HG03025 (cell line): ENCODE data around the gene SLC12A4.
"Not testable (repeated sequence)": the region's sequence is repeated elsewhere in the genome, so short reads cannot be mapped to it uniquely, and the experiment has no call there.

Experiments used
- ATAC-seq: cut with Tn5 transposase; IDR thresholded peaks from one replicate; pipeline ENCODE4 v1.9.1; 2021; ENCODE audit warnings: mild to moderate bottlenecking, moderate library complexity; ENCODE audit not compliant: unreplicated experiment, low FRiP score

SLC12A4 gene

GRCh38 chr16:67988675-67989074 lies 20.2 kb upstream of the SLC12A4 start:
- no peak for ATAC-seq

- no peak for ATAC-seq
Observed at GRCh38 chr16:67987460-67988160, 19.2 kb upstream of the SLC12A4 start.

GRCh38 chr16:67986949-67987348 lies 18.5 kb upstream of the SLC12A4 start:
- ATAC-seq: no peak

GRCh38 chr16:67982011-67982696 lies 13.7 kb upstream of the SLC12A4 start:
- no peak for ATAC-seq

GRCh38 chr16:67979955-67980678 lies 11.7 kb upstream of the SLC12A4 start, which contains the start of gene DPEP3:
Gene DPEP3, minus strand, starts transcription at chr16:67980499. Its CDS starts 119 bp downstream, at chr16:67980380.
- no peak for ATAC-seq

- no peak for ATAC-seq
Observed at GRCh38 chr16:67977469-67978227, 9.2 kb upstream of the SLC12A4 start.

- no peak for ATAC-seq
Observed at GRCh38 chr16:67977005-67977404, 8.6 kb upstream of the SLC12A4 start.

- ATAC-seq: no peak
Observed at GRCh38 chr16:67976205-67976604, 7.8 kb upstream of the SLC12A4 start.

- no peak for ATAC-seq
Observed at GRCh38 chr16:67975321-67976105, 7.1 kb upstream of the SLC12A4 start.

GRCh38 chr16:67972285-67972684 lies 3.8 kb upstream of the SLC12A4 start:
- not testable (repeated sequence) for ATAC-seq

- ATAC-seq: no peak
Observed at GRCh38 chr16:67971111-67971510, 2.7 kb upstream of the SLC12A4 start.

GRCh38 chr16:67969254-67970039 lies 1.0 kb upstream of the SLC12A4 start:
- ATAC-seq: no peak

GRCh38 chr16:67967958-67968399 lies 458 bp downstream of the SLC12A4 start:
- peak; percentile 24 for ATAC-seq

GRCh38 chr16:67967183-67967957 lies 1.1 kb downstream of the SLC12A4 start:
- ATAC-seq: no peak

GRCh38 chr16:67966549-67967182 lies 1.8 kb downstream of the SLC12A4 start:
- no peak for ATAC-seq

- ATAC-seq: no peak
Observed at GRCh38 chr16:67965668-67966548, 2.5 kb downstream of the SLC12A4 start.
